KMS-11 (cell line): ENCODE data around the gene XRCC4.

ENCODE experiments used
- H2AFZ ChIP-seq: fragments of 200-600 bp; sonication (generic); 2 replicates; pipeline ENCODE4 v1.6.1; 2016; ENCODE audit warnings: antibody characterized with exemption, mixed run types, low read depth
- H3K27ac ChIP-seq: fragments of 200-600 bp; sonication (generic); 2 replicates; pipeline ENCODE4 v1.6.1; 2016; ENCODE audit warnings: mild to moderate bottlenecking, mixed run types
- H3K27me3 ChIP-seq: fragments of 200-600 bp; sonication (generic); 2 replicates; pipeline ENCODE4 v1.6.1; 2017; ENCODE audit warnings: mild to moderate bottlenecking, low read depth, mixed run types, moderate library complexity; ENCODE audit not compliant: insufficient read depth
- H3K36me3 ChIP-seq: fragments of 200-600 bp; sonication (generic); 2 replicates; pipeline ENCODE4 v1.6.1; 2017; ENCODE audit warnings: mild to moderate bottlenecking, mixed run types; ENCODE audit not compliant: insufficient read depth
- H3K4me1 ChIP-seq: fragments of 200-600 bp; sonication (generic); 2 replicates; pipeline ENCODE4 v1.6.1; 2016; ENCODE audit warnings: mild to moderate bottlenecking, low read depth, mixed run types; ENCODE audit not compliant: poor library complexity, severe bottlenecking
- H3K4me2 ChIP-seq: fragments of 200-600 bp; sonication (generic); 2 replicates; pipeline ENCODE4 v1.7.0; 2016; ENCODE audit warnings: mild to moderate bottlenecking, mixed run types
- H3K4me3 ChIP-seq: fragments of 200-600 bp; sonication (generic); IDR thresholded peaks from 2 replicates; pipeline ENCODE4 v1.6.1; 2017; ENCODE audit warnings: low read depth, low read length, mixed read lengths; ENCODE audit not compliant: insufficient read depth
- H3K79me2 ChIP-seq: fragments of 200-600 bp; sonication (generic); 2 replicates; pipeline ENCODE4 v1.6.1; 2016; ENCODE audit warnings: low read depth, mixed run types; ENCODE audit not compliant: insufficient read depth
- H3K9ac ChIP-seq: fragments of 200-600 bp; sonication (generic); 2 replicates; pipeline ENCODE4 v1.6.1; 2016; ENCODE audit warnings: mild to moderate bottlenecking, mixed run types
- H4K20me1 ChIP-seq: fragments of 200-600 bp; sonication (generic); 2 replicates; pipeline ENCODE4 v1.6.1; 2016; ENCODE audit warnings: mild to moderate bottlenecking, mixed run types; ENCODE audit not compliant: insufficient read depth
- CTCF ChIP-seq: fragments of 200-600 bp; sonication (generic); conservative IDR thresholded peaks from 2 replicates; pipeline ENCODE4 v1.6.1; 2017; ENCODE audit warnings: low read depth, mild to moderate bottlenecking, antibody characterized with exemption, low read length, moderate library complexity, mixed read lengths

Gene XRCC4

GRCh38 chr5:83363886-83364275 lies 286.5 kb downstream of the XRCC4 start:
- Histone ChIP-seq H3K4me2 (no peak overlapping the region), H3K79me2 (no peaks in the 10 kb centered on the region), H3K27me3 (no peaks in the 10 kb centered on the region), H3K9ac (no peak overlapping the region), H2AFZ (no peak overlapping the region), H3K36me3 (no peaks in the 10 kb centered on the region), H3K4me1 (no peaks in the 10 kb centered on the region), H3K4me3 (no peak overlapping the region), H3K27ac (no peak overlapping the region), H4K20me1 (no peaks in the 10 kb centered on the region)
- TF ChIP-seq CTCF = no peak

- no peaks in the 10 kb centered on the region for H4K20me1 ChIP-seq
- no peaks in the 10 kb centered on the region for H3K4me1 ChIP-seq
- no peaks in the 10 kb centered on the region for H3K79me2 ChIP-seq
- no peak for TF ChIP-seq CTCF
- H3K4me2 ChIP-seq = no peak overlapping the region
- H3K36me3 ChIP-seq = no peaks in the 10 kb centered on the region
- H3K27me3 ChIP-seq = no peaks in the 10 kb centered on the region
- H3K27ac ChIP-seq = no peak overlapping the region
- H3K9ac ChIP-seq = no peak overlapping the region
- H3K4me3 ChIP-seq = no peak overlapping the region
- no peak overlapping the region for H2AFZ ChIP-seq
Measured at GRCh38 chr5:83364312-83365299, 287.3 kb downstream of the XRCC4 start.

- Histone ChIP-seq H3K27me3 (no peaks in the 10 kb centered on the region), H3K4me2 (no peak overlapping the region), H3K9ac (no peak overlapping the region), H3K4me1 (no peaks in the 10 kb centered on the region), H3K4me3 (no peak overlapping the region), H2AFZ (no peak overlapping the region), H3K27ac (no peak overlapping the region), H3K79me2 (no peaks in the 10 kb centered on the region), H4K20me1 (no peaks in the 10 kb centered on the region), H3K36me3 (no peaks in the 10 kb centered on the region)
- TF ChIP-seq CTCF = no peak
Measured at GRCh38 chr5:83368319-83368718, 291.0 kb downstream of the XRCC4 start.

GRCh38 chr5:83368835-83369234 lies 291.5 kb downstream of the XRCC4 start:
- H3K4me3 ChIP-seq = no peak overlapping the region
- H3K79me2 ChIP-seq = no peaks in the 10 kb centered on the region
- TF ChIP-seq CTCF = no peak
- no peaks in the 10 kb centered on the region for H3K4me1 ChIP-seq
- H3K27ac ChIP-seq = no peak overlapping the region
- no peak overlapping the region for H2AFZ ChIP-seq
- no peak overlapping the region for H3K4me2 ChIP-seq
- H3K27me3 ChIP-seq = no peaks in the 10 kb centered on the region
- no peaks in the 10 kb centered on the region for H3K36me3 ChIP-seq
- H4K20me1 ChIP-seq = no peaks in the 10 kb centered on the region
- no peak overlapping the region for H3K9ac ChIP-seq
